ENCODE data around the gene HTT.

- TF ChIP-seq, protein P1, sequence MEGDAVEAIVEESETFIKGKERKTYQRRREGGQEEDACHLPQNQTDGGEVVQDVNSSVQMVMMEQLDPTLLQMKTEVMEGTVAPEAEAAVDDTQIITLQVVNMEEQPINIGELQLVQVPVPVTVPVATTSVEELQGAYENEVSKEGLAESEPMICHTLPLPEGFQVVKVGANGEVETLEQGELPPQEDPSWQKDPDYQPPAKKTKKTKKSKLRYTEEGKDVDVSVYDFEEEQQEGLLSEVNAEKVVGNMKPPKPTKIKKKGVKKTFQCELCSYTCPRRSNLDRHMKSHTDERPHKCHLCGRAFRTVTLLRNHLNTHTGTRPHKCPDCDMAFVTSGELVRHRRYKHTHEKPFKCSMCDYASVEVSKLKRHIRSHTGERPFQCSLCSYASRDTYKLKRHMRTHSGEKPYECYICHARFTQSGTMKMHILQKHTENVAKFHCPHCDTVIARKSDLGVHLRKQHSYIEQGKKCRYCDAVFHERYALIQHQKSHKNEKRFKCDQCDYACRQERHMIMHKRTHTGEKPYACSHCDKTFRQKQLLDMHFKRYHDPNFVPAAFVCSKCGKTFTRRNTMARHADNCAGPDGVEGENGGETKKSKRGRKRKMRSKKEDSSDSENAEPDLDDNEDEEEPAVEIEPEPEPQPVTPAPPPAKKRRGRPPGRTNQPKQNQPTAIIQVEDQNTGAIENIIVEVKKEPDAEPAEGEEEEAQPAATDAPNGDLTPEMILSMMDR (IDR thresholded peaks at IDR 0.05), result no peak
- no peak for TF ChIP-seq POLR2A (IDR thresholded peaks at IDR 0.05)
These were observed 86.0 kb downstream of the HTT start for GRCh38 chr4:3160438-3160837.

All from esophagus squamous epithelium (tissue), 4 donors.